Colonic mucosa (tissue), 4 donors: ENCODE measurements around the gene IRF3. TPM values are rescaled to one million over a fixed set of nuclear protein-coding genes. Genes with fewer than 3 reads are reported as not detected.

Experiments
- DNase-seq: peaks from one replicate; pipeline ENCODE4 v3.0.0-alpha.2; 2020
- H3K27ac ChIP-seq: fragments of 200-600 bp; one replicate; pipeline ENCODE4 v1.8.0; 2021
- H3K27me3 ChIP-seq: fragments of 200-600 bp; one replicate; pipeline ENCODE4 v1.8.0; 2021
- H3K36me3 ChIP-seq: fragments of 200-600 bp; one replicate; pipeline ENCODE4 v1.8.0; 2021
- H3K4me1 ChIP-seq: fragments of 200-600 bp; one replicate; pipeline ENCODE4 v1.8.0; 2021; ENCODE audit warnings: mild to moderate bottlenecking
- H3K4me3 ChIP-seq: fragments of 200-600 bp; one replicate; pipeline ENCODE4 v1.8.0; 2021
- H3K9ac ChIP-seq, 2 donors: one replicate each; pipeline ENCODE4 v1.7.0; 2013; ENCODE audit warnings: control low read depth in 2 of 2, low read depth in 2 of 2, low read length in 2 of 2
- H3K9me3 ChIP-seq: fragments of 200-600 bp; one replicate; pipeline ENCODE4 v1.8.0; 2021
- CTCF ChIP-seq: fragments of 200-600 bp; IDR thresholded peaks from one replicate; pipeline ENCODE4 v1.8.0; 2022; ENCODE audit warnings: antibody characterized with exemption, mild to moderate bottlenecking
- intact Hi-C: fragments of 100-400 bp; cut with DNase I; formaldehyde crosslinking; loops from one replicate; pipeline ENCODE4 v1.14.1; 2022
- total RNA-seq, 2 donors: library from RNA; stranded (reverse); fragmentation: NEBNext Ultra II Directional in 1 of 2; extraction: Animal tissue kit (Norgen Biotek cat#: 25700) in 1 of 2; gene quantifications; one replicate each; pipeline ENCODE4 v1.2.1, GENCODE V29; 2021
- donor health status: healthy.
- donor health status: DM: no; HTN: no; CAD: no.
- donor health status: DM: no; HTN: no; CAD: no.

The IRF3 gene
- total RNA-seq, 2 donors from 2014 or later = 62.9 to 190 TPM

- Histone ChIP-seq H3K36me3 (no peaks in the 10 kb centered on the region), H3K27ac (peak overlapping the region; percentile 24), H3K27me3 (no peaks in the 10 kb centered on the region), H3K9me3 (no peaks in the 10 kb centered on the region), H3K4me3 (no peak overlapping the region), H3K4me1 (no peaks in the 10 kb centered on the region), H3K9ac (peak overlapping the region; percentile 37 to 61)
- TF ChIP-seq CTCF = peak; percentile 86
- DNase-seq = peak; percentile 84
- intact Hi-C loops = loop anchor here (5.0 kb wide), 2 partner anchors 95 to 165 kb away; no protein-coding TSS in a partner anchor
Measured at GRCh38 chr19:49672131-49672919, 6.7 kb upstream of the IRF3 start.

- Histone ChIP-seq H3K27me3 (no peaks in the 10 kb centered on the region), H3K4me1 (peaks cover 7% of the 10 kb centered on the region), H3K9me3 (no peaks in the 10 kb centered on the region), H3K36me3 (no peaks in the 10 kb centered on the region), H3K4me3 (no peak overlapping the region), H3K9ac (no peak overlapping the region), H3K27ac (no peak overlapping the region)
- no peak for TF ChIP-seq CTCF
- intact Hi-C loops = no loop called here
- no peak for DNase-seq
Measured at GRCh38 chr19:49669516-49669915, 3.9 kb upstream of the IRF3 start.

- Histone ChIP-seq H3K27ac (no peak overlapping the region), H3K27me3 (no peaks in the 10 kb centered on the region), H3K36me3 (no peaks in the 10 kb centered on the region), H3K4me3 (no peak overlapping the region), H3K9me3 (no peaks in the 10 kb centered on the region), H3K9ac (no peak overlapping the region), H3K4me1 (peaks cover 12% of the 10 kb centered on the region)
- intact Hi-C loops = no loop called here
- TF ChIP-seq CTCF = no peak
- no peak for DNase-seq
Measured at GRCh38 chr19:49667473-49667872, 1.8 kb upstream of the IRF3 start.

GRCh38 chr19:49666120-49666444 lies 425 bp upstream of the IRF3 start:
- Histone ChIP-seq H3K9ac (peak overlapping the region; percentile 74 to 100), H3K36me3 (no peaks in the 10 kb centered on the region), H3K27ac (peak overlapping the region; percentile 91), H3K27me3 (no peaks in the 10 kb centered on the region), H3K4me1 (peaks cover 12% of the 10 kb centered on the region), H3K9me3 (no peaks in the 10 kb centered on the region), H3K4me3 (peak overlapping the region; percentile 60)
- DNase-seq = no peak
- TF ChIP-seq CTCF = no peak
- intact Hi-C loops = no loop called here

- Histone ChIP-seq H3K27me3 (no peaks in the 10 kb centered on the region), H3K4me3 (peak overlapping the region; percentile 60), H3K9ac (peak overlapping the region; percentile 85 to 100), H3K9me3 (no peaks in the 10 kb centered on the region), H3K36me3 (no peaks in the 10 kb centered on the region), H3K27ac (peak overlapping the region; percentile 91), H3K4me1 (peaks cover 12% of the 10 kb centered on the region)
- intact Hi-C loops = no loop called here
- no peak for DNase-seq
- TF ChIP-seq CTCF = no peak
Measured at GRCh38 chr19:49665036-49665350, 664 bp downstream of the IRF3 start.
